MM.1S (cell line): Measurements from ENCODE around the gene ANO2.

Experiments used
- DNase-seq: peaks from one replicate; pipeline ENCODE4 v3.0.0-alpha.2; 2015
- H2AFZ ChIP-seq: fragments of 300-600 bp; sonication (generic); 2 replicates; pipeline ENCODE4 v1.6.0; 2016; ENCODE audit warnings: antibody characterized with exemption, low read length
- H3F3A ChIP-seq: fragments of 300-600 bp; sonication (generic); 2 replicates; pipeline ENCODE4 v1.6.1; 2016; ENCODE audit warnings: mild to moderate bottlenecking, antibody characterized with exemption, low read length, moderate library complexity, mixed read lengths; ENCODE audit not compliant: insufficient read depth
- H3K27ac ChIP-seq: fragments of 300-600 bp; sonication (generic); 2 replicates; pipeline ENCODE4 v1.5.1; 2016; ENCODE audit warnings: mild to moderate bottlenecking, low read length
- H3K27me3 ChIP-seq: fragments of 300-600 bp; sonication (generic); replicated peaks from 2 replicates; pipeline ENCODE4 v1.6.0; 2016; ENCODE audit warnings: low read length; ENCODE audit not compliant: insufficient read depth
- H3K36me3 ChIP-seq: fragments of 300-600 bp; sonication (generic); replicated peaks from 2 replicates; pipeline ENCODE4 v1.6.1; 2016; ENCODE audit warnings: mild to moderate bottlenecking, low read length, mixed read lengths; ENCODE audit not compliant: insufficient read depth
- H3K4me1 ChIP-seq: fragments of 300-600 bp; sonication (generic); 2 replicates; pipeline ENCODE4 v1.6.1; 2016; ENCODE audit warnings: low read length, mixed read lengths
- H3K4me2 ChIP-seq: fragments of 300-600 bp; sonication (generic); 2 replicates; pipeline ENCODE4 v1.6.0; 2016; ENCODE audit warnings: low read depth, low read length
- H3K4me3 ChIP-seq: fragments of 300-600 bp; sonication (generic); 2 replicates; pipeline ENCODE4 v1.5.1; 2016; ENCODE audit warnings: low read length, mixed read lengths
- H3K79me2 ChIP-seq: fragments of 300-600 bp; sonication (generic); 2 replicates; pipeline ENCODE4 v1.6.1; 2016; ENCODE audit warnings: mixed run types, low read length, mixed read lengths
- H3K9ac ChIP-seq: fragments of 300-600 bp; sonication (generic); 2 replicates; pipeline ENCODE4 v1.6.1; 2016; ENCODE audit warnings: low read length, mixed read lengths
- H3K9me2 ChIP-seq: fragments of 300-600 bp; sonication (generic); replicated peaks from 2 replicates; pipeline ENCODE4 v1.6.1; 2016; ENCODE audit warnings: mild to moderate bottlenecking, low read length, mixed read lengths; ENCODE audit not compliant: insufficient read depth
- H3K9me3 ChIP-seq: fragments of 300-600 bp; sonication (generic); replicated peaks from 2 replicates; pipeline ENCODE4 v1.6.1; 2016; ENCODE audit warnings: mild to moderate bottlenecking, low read length, mixed read lengths; ENCODE audit not compliant: insufficient read depth
- H4K20me1 ChIP-seq: fragments of 300-600 bp; sonication (generic); 2 replicates; pipeline ENCODE4 v1.6.1; 2016; ENCODE audit warnings: mild to moderate bottlenecking, low read length, moderate library complexity, mixed read lengths; ENCODE audit not compliant: insufficient read depth
- CTCF ChIP-seq: fragments of 300-600 bp; sonication (generic); IDR thresholded peaks from 2 replicates; pipeline ENCODE4 v1.5.1; 2016; ENCODE audit warnings: antibody characterized with exemption, low read length, mixed read lengths
- EZH2 ChIP-seq: fragments of 300-600 bp; sonication (generic); optimal IDR thresholded peaks from 2 replicates; pipeline ENCODE3; 2017; ENCODE audit warnings: low read depth, mild to moderate bottlenecking, antibody characterized with exemption, low read length, mixed read lengths
- EZH2phosphoT487 ChIP-seq: fragments of 300-600 bp; sonication (generic); IDR thresholded peaks from 2 replicates; pipeline ENCODE4 v1.6.1; 2018; ENCODE audit warnings: antibody characterized with exemption, low read length

The ANO2 gene

GRCh38 chr12:5964913-5965900 is 20.1 kb upstream of the ANO2 start:
- no peak for DNase-seq
- H3K4me2 ChIP-seq, result no peak overlapping the region
- no peaks in the 10 kb centered on the region for H3K4me1 ChIP-seq
- no peaks in the 10 kb centered on the region for H3K9me2 ChIP-seq
- no peaks in the 10 kb centered on the region for H3F3A ChIP-seq
- no peaks in the 10 kb centered on the region for H3K79me2 ChIP-seq
- H2AFZ ChIP-seq, result no peak overlapping the region
- H3K36me3 ChIP-seq, result no peaks in the 10 kb centered on the region
- no peaks in the 10 kb centered on the region for H3K27me3 ChIP-seq
- no peak for TF ChIP-seq CTCF
- TF ChIP-seq EZH2phosphoT487, result no peak
- no peak for TF ChIP-seq EZH2
- no peak overlapping the region for H3K9ac ChIP-seq
- no peak overlapping the region for H3K4me3 ChIP-seq
- no peak overlapping the region for H3K27ac ChIP-seq
- H4K20me1 ChIP-seq, result no peaks in the 10 kb centered on the region
- H3K9me3 ChIP-seq, result no peaks in the 10 kb centered on the region

- no peaks in the 10 kb centered on the region for H3K9me3 ChIP-seq
- H3F3A ChIP-seq, result no peaks in the 10 kb centered on the region
- H3K27ac ChIP-seq, result no peak overlapping the region
- no peaks in the 10 kb centered on the region for H3K9me2 ChIP-seq
- H3K79me2 ChIP-seq, result no peaks in the 10 kb centered on the region
- H3K36me3 ChIP-seq, result no peaks in the 10 kb centered on the region
- H3K9ac ChIP-seq, result no peak overlapping the region
- TF ChIP-seq CTCF, result no peak
- no peak for TF ChIP-seq EZH2phosphoT487
- TF ChIP-seq EZH2, result no peak
- DNase-seq, result peak; percentile 8
- H3K4me1 ChIP-seq, result no peaks in the 10 kb centered on the region
- no peaks in the 10 kb centered on the region for H3K27me3 ChIP-seq
- no peaks in the 10 kb centered on the region for H4K20me1 ChIP-seq
- H2AFZ ChIP-seq, result no peak overlapping the region
- H3K4me2 ChIP-seq, result peak overlapping the region; percentile 3; the same call in 1 of the 2 replicates
- H3K4me3 ChIP-seq, result no peak overlapping the region
Measured at GRCh38 chr12:5963515-5963914, 18.5 kb upstream of the ANO2 start.

GRCh38 chr12:5960783-5961182 is 15.7 kb upstream of the ANO2 start:
- H3K9me3 ChIP-seq, result no peaks in the 10 kb centered on the region
- no peak overlapping the region for H3K27ac ChIP-seq
- H3K9me2 ChIP-seq, result no peaks in the 10 kb centered on the region
- no peaks in the 10 kb centered on the region for H3K27me3 ChIP-seq
- no peak overlapping the region for H3K4me2 ChIP-seq
- TF ChIP-seq EZH2 (no peak), EZH2phosphoT487 (no peak), CTCF (no peak)
- no peaks in the 10 kb centered on the region for H3K36me3 ChIP-seq
- no peak overlapping the region for H3K4me3 ChIP-seq
- DNase-seq, result no peak
- H4K20me1 ChIP-seq, result no peaks in the 10 kb centered on the region
- no peaks in the 10 kb centered on the region for H3F3A ChIP-seq
- H3K4me1 ChIP-seq, result no peaks in the 10 kb centered on the region
- no peaks in the 10 kb centered on the region for H3K79me2 ChIP-seq
- H2AFZ ChIP-seq, result no peak overlapping the region
- H3K9ac ChIP-seq, result no peak overlapping the region
